GM12892 (cell line): ENCODE data around the gene TSKU.

Source experiments
- POLR2A ChIP-seq: IDR thresholded peaks from 2 replicates; pipeline ENCODE4 v1.6.1; 2011; ENCODE audit warnings: low read depth, low read length, control low read depth
- TAF1 ChIP-seq: IDR thresholded peaks from 2 replicates; pipeline ENCODE4 v1.6.1; 2011; ENCODE audit warnings: low read depth, mild to moderate bottlenecking, control low read depth, low read length, borderline replicate concordance

GRCh38 chr11:76753449-76753848 is 29.7 kb upstream of the TSKU start:
- TF ChIP-seq TAF1 (no peak), POLR2A (no peak)
